Measurements from ENCODE around the gene EPB42. TPM values are rescaled to one million over a fixed set of nuclear protein-coding genes. Genes with fewer than 3 reads are reported as not detected.
A peak's percentile ranks its signal among the peaks of the same experiment; 100 is the strongest.

Gene EPB42
- total RNA-seq: 0.13 TPM

GRCh38 chr15:43220991-43221403, at the start of gene EPB42:
EPB42 (minus strand) TSS chr15:43221018; CDS start chr15:43220825, 193 bp downstream.
- DNase-seq (ENCODE audit: low spot score): no peak
- no peak for ATAC-seq

DNA sequence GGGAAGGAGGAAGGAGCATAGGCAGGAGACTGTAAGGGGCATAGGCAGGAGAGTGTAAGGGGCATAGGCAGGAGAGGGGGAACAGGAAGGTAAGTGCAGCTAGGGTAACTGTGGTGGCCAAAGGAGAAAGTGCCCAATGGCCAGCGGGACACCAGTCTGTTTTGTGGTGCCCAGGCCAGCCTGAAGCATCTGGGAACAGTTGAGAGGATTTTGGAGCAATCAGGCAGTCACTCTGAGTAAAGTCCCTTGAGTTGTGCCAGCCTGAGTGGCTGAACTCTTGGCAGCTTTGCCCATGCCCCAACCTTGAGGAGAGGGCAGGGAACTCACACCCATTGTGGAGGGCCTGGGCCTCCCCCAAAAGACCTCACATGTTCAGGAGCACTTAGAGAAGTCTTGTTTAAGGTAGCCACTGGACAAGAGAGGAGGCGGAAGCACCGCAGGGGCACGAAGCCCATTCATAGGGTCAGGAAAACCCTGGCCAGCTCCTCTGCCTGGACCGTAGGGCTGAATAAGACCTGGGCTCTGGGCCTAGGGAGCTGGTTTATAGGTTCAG, 49.4 kb upstream of the EPB42 start:
- peak; percentile 41 for DNase-seq (ENCODE audit: low spot score)
- no peak for ATAC-seq

DNA sequence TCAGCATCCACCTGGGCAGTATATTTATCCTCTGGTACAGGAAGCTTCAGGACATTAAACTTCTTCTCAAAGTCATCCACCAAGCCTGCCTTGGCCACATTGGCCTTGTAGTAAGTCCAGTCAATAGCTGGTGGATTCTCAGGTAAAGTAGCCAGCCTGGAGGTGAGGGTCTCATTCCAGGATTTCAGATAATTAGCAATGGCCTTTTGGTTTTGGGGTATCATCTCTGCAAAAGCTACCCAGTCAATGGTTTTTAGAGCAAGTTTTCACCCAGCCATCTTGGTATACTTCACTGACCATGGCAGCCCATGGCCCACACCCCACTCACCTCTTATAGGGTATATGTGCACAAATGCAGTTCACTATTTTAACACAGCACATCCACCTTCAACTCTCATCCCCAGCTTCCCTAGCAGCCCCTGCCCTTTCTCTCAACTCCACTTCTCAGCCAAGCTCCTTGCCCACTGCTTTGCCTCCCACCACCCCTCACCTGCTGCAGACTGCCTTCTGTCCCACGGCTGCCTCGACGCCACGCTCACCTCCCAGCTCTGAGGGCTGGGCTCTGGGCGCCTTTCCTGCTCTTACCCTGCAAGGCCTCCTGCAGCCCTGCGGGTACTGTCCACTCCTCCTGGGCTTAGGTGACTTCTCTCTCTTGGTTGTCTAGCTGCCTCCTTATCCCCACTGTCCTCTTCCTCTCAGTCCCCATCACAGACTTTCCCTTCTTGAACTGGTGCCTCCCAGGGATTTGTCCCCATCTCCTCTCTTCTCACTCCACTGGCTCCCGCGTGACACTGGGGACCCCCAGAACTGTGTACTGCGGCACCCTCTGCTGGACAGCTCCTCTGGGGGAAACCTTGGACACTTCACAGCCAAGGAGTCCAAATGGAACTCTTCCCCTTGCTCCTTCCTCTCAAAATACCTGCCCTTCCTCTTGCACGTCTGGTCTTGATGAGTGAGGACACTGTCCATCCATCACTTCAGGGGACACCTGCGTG, 47.6 kb upstream of the EPB42 start:
- ATAC-seq: no peak
- no peak for DNase-seq (ENCODE audit: low spot score)

DNA sequence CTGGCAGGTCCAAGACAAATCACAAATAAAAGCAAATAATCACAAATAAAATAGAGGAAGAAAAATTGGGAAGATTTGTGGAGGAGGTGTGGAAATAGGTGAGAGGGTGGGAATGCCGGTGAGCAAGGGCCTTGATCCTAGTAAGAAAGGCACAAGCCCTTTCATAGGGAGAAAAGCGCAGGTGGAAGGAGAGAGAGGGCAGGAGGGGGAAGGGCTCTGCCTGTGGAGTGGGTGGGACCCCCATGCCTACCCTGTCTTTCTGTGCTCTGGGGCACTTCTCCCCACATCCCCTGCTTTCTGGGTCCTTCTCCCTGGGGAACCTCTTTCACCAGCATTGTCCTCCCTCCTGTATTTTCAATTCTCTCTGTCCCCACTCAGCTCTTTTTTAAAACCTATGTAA, 46.6 kb upstream of the EPB42 start:
- ATAC-seq: no peak
- DNase-seq (ENCODE audit: low spot score): no peak

DNA sequence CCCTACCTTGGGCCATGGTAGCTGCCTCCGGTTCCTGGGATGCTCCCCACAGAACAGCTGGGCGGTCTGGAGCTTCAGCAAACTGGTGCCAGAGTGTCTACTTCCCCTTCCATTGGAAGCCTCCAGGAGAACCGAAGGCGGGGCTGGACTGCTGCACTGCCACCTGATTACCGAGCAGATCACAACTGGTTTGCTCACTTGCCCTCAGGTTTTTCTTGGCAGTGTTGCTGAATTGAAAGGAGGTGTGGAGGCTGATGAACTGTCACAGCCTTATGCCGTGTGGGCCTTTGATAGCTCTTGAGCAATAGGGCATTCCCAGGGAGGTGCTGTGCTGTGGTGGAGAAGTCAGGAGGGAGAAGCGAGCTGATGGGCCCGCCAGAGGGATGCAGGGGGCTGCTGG, 46.0 kb upstream of the EPB42 start, which contains the start of gene TGM5:
TSS of gene TGM5 (minus strand) at position 95 of the 400 bp plus-strand sequence. CDS start at position 16, 79 bp downstream.
- ATAC-seq (peak; percentile 34), DNase-seq (ENCODE audit: low spot score) (no peak)

DNA sequence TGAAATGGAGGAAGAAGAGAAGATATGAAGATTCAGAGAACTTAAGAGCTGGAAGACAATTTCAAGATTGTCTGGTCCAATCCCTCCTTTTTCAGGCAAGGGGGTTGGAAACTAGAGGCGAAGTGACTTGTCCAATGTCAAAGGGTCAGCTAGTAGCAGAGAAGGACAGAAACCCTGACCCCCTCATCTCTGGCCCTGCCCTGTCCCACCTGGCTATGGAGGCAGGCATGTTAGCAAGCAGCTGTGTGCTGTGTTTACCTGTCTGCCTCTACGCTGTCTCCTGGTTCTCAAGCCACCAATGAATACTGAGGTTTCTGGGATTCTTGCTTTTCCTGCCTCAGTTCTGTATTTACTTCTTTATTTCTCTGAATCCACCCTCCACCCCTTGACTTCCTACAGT, 45.6 kb upstream of the EPB42 start:
- no peak for ATAC-seq
- DNase-seq (ENCODE audit: low spot score): no peak

- ATAC-seq: no peak
- DNase-seq (ENCODE audit: low spot score): no peak
These were observed 39.3 kb upstream of the EPB42 start for GRCh38 chr15:43260011-43260615.

GRCh38 chr15:43258781-43259180, 38.0 kb upstream of the EPB42 start:
- ATAC-seq (no peak), DNase-seq (ENCODE audit: low spot score) (no peak)

DNA sequence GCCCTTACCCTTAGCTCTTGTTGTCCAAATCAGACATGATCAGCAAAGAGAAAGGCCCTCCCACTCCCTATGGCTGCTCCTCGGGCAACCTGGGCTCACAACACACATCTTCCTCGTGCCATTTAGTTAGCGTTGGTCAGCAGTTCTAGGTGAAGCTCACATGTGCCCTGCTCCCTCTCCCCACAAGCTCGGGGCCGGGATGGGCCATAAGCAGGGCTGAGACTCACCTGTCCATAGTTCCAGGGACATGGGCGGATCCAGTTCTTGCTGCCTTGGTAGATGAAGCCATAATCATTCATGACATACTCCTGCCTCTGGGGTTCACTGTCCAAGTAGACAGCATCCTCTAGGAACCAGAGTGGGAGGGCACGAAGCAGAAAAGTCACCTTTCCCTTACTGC, 35.5 kb upstream of the EPB42 start:
- DNase-seq (ENCODE audit: low spot score) (no peak), ATAC-seq (no peak)

DNA sequence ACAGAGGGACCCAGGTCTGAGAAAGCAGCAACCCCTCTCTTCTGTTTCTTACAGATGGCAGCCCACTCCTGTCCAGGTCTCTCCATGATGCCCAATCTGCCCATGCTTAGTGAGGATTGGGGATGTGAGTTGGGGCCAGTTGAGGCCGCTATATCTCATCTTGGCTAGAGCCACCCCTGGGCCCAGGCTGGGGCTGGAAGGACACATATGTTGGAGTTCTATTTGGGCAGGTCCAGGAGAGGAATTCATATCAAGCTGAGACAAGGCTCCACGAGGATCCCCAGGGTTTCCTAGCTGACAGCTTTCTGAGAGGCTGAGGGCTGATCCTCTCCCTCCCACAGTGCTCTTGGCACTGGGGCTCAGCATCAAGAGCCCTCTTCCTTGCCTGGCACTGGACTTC, 34.6 kb upstream of the EPB42 start:
- no peak for DNase-seq (ENCODE audit: low spot score)
- no peak for ATAC-seq

- ATAC-seq (peak; percentile 66), DNase-seq (ENCODE audit: low spot score) (no peak)
These were observed 32.9 kb upstream of the EPB42 start for GRCh38 chr15:43253431-43254403.

DNA sequence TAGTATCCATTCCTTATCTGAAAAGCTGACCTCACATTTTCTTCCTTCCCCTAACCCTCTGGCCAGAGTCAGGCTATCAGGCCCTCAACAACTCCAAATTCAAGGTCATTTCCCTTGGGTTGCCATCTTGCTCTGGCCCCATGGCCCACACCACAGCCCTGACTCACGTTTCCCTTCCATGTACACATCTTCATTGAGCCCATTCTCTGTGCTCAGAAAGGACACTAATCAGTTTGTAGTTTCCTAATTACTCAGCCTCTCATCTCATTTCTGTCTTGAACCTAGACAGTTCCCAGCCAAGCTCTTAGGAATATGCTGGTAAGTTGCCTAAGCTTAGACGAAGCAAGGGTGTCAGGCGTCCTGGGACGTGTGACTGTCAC, 31.0 kb upstream of the EPB42 start:
- ATAC-seq: no peak

DNA sequence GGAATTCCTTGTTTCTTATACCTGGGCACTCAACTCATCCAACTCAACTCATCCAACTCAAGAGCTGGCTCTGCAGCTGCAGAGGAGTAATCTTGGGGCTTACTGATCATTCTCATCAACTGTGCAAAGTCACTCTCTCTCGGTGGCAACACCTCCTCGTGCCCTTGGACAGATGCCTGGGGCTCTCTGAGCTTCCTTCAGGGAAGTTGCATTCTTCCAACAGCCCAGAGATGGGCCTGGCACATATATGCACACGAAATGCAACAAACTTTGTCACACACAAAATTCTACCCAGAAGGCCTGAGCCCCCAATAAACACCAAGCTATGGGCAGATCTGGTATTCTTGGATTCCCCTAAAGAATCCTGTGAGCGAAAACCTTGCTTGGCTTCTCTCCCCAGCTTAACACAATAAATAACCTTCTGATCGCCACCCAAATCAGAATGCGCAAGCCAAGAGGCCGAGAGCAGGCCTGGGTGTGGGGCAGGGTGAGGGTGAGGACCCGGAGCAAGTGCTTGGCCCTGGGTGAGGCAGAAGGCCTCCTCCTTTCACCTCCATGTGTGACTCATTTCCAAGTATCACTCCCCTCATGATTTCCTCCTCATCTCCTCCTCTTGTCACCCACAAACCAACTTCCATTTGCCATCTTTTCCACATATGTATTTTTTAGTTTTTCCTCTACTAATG, 30.5 kb upstream of the EPB42 start:
- DNase-seq (ENCODE audit: low spot score) (no peak), ATAC-seq (no peak)

More for the DNA sequence above, 31.0 kb upstream of the EPB42 start:
- DNase-seq (ENCODE audit: low spot score): no peak

DNA sequence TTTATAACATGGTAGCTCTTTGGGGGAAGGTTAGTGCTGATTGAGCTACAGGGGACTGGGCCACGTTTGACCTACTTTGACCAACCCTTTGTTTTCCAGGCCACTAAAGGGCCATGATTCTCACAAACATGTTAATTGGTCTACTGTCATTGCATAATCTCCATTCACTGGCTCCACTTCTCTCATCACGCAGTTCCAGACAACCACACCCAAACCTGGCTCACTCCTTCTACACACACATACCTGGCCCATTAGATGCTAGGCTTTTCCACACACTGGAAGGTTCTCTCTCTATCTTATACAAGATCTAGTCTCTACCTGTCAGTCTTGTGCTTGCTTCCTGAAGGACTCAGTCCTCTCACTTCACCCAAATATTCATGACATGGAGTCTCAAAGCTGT, 30.0 kb upstream of the EPB42 start:
- ATAC-seq (no peak), DNase-seq (ENCODE audit: low spot score) (no peak)

- ATAC-seq: no peak
- no peak for DNase-seq (ENCODE audit: low spot score)
These were observed 28.9 kb upstream of the EPB42 start for GRCh38 chr15:43249699-43250203.

DNA sequence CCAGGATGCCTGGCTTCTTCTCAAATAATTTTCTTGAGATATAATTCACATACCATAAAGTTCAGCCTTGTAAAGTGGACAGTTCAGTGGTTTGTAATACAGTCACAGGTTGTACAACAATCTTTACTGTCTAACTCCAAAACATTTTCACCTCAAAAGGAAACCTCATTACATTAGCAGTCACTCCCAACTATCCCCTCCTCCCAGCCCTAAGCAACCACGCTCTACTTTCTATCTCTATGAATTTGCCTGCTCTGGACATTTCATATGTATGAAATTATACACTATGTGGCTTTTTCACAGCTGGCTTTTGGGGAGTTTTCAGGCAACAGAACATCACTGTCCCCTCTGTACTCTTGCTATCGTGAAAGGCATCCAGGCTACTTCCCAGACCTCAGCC, 28.4 kb upstream of the EPB42 start:
- ATAC-seq: no peak

GRCh38 chr15:43246261-43246774, 25.5 kb upstream of the EPB42 start:
- ATAC-seq (no peak), DNase-seq (ENCODE audit: low spot score) (peak; percentile 4)

More for the DNA sequence above, 28.4 kb upstream of the EPB42 start:
- DNase-seq (ENCODE audit: low spot score): no peak

- DNase-seq (ENCODE audit: low spot score) (no peak), ATAC-seq (no peak)
These were observed 23.3 kb upstream of the EPB42 start for GRCh38 chr15:43244092-43244491.

DNA sequence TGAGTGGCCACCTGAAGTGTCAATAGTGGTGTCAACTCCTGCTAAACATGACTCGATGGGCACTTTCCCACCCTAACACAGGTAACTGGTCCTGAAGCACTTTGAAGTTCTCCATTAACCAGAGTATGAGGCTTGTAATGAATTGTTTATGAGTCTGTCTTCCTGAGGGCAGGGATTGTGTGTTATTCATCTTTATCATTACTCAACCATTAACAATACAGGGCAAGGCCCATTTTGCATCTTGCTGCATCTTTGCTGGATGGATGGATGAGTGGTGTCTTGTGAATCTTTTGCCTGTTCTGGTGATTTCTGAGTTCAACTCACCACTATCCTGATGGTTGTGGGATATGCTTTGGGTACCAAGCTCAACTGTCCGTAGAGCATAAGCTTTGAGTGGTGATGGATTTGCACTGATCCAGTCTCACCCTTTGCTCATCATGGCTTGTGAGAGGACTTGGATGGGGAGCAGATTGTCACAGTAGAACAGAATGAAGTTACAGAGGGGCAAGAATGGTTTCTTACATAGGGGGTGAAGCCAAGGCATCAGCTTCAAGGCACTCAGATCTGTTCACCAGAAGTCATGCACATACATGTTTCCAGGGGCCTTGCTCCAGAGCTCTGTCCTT, 22.3 kb upstream of the EPB42 start:
- ATAC-seq (no peak), DNase-seq (ENCODE audit: low spot score) (peak; percentile 18)

Data from left lobe of liver (tissue), 2 donors.